Thyroid gland (tissue), 4 donors: ENCODE measurements around the gene TBCD. TPM values are rescaled to one million over a fixed set of nuclear protein-coding genes. Genes with fewer than 3 reads are reported as not detected.
"Not testable (repeated sequence)": the region's sequence is repeated elsewhere in the genome, so short reads cannot be mapped to it uniquely, and the experiment has no call there.

Experiments
- DNase-seq, 2 donors: peaks; one replicate each; pipeline ENCODE4 v3.0.0-alpha.2; 2019
- H3K27ac ChIP-seq, 3 donors: fragments of 200-600 bp; sonication (generic); 1 replicate in 2 of 3; 2 replicates in 1 of 3; pipeline ENCODE4 v1.5.1; 2016 to 2019; ENCODE audit warnings: mild to moderate bottlenecking in 1 of 3, moderate library complexity in 1 of 3
- H3K27me3 ChIP-seq: fragments of 200-600 bp; sonication (generic); one replicate; pipeline ENCODE4 v1.5.1; 2019
- H3K36me3 ChIP-seq, 2 donors: fragments of 200-600 bp; sonication (generic); one replicate each; pipeline ENCODE4 v1.5.1; 2016 to 2019
- H3K4me1 ChIP-seq, 2 donors: fragments of 200-600 bp; sonication (generic); one replicate each; pipeline ENCODE4 v1.5.1; 2017 to 2019
- H3K4me3 ChIP-seq, 3 donors: fragments of 200-600 bp; sonication (generic); replicated peaks in 1 of 3; 1 replicate in 2 of 3; 2 replicates in 1 of 3; pipeline ENCODE4 v1.5.1; 2016; ENCODE audit warnings: mild to moderate bottlenecking in 1 of 3
- H3K9me3 ChIP-seq: fragments of 200-600 bp; sonication (generic); one replicate; pipeline ENCODE4 v1.5.1; 2017
- CTCF ChIP-seq, 6 experiments: fragments of 200-600 bp in 3 of 6; fragments of 450-650 bp in 3 of 6; sonication (generic) in 3 of 6; IDR thresholded peaks; one replicate each; pipeline ENCODE4 v1.5.1; 2016 to 2019; ENCODE audit warnings: antibody characterized with exemption in 6 of 6, mild to moderate bottlenecking in 2 of 6, inconsistent platforms in 1 of 6, moderate library complexity in 1 of 6
- POLR2A ChIP-seq, 2 donors: fragments of 450-650 bp; IDR thresholded peaks; one replicate each; pipeline ENCODE4 v1.6.1; 2017; ENCODE audit warnings: antibody characterized with exemption in 2 of 2, mild to moderate bottlenecking in 2 of 2, moderate library complexity in 1 of 2
- whole genome bisulfite sequencing, 2 donors: methylation state at CpG; one replicate each; pipeline ENCODE4 v1.1.5; 2017; 5-methylcytosine and 5-hydroxymethylcytosine counted together
- intact Hi-C: fragments of 100-400 bp; cut with DNase I; formaldehyde crosslinking; loops from one replicate; pipeline ENCODE4 v1.15.1; 2023
- total RNA-seq, 4 donors: library from RNA; depleted of rRNA; stranded (reverse); fragments of >200 nt; gene quantifications; one replicate each; pipeline ENCODE4 v1.2.3, GENCODE V29; 2016

TBCD gene
- total RNA-seq, 4 donors from 2014 or later, result 72.6 to 85.9 (median 79.6) TPM

- intact Hi-C loops, result loop anchor here (5.0 kb wide), 1 partner anchor 135 kb away; no protein-coding TSS in a partner anchor
- H3K4me3 ChIP-seq, result no peak overlapping the region
- DNase-seq, result peak; percentile 86 to 89
- no peak for TF ChIP-seq POLR2A (IDR thresholded peaks at IDR 0.05)
- TF ChIP-seq CTCF (IDR thresholded peaks at IDR 0.05), result peak; percentile 95 to 99 (median 98)
- peak overlapping the region in 2 of 3 donors; percentile 43 to 56 for H3K27ac ChIP-seq
- H3K27me3 ChIP-seq, result no peaks in the 10 kb centered on the region
- WGBS, 2 donors, result 16 to 23% methylated on average over 7 to 8 of the region's 8 CpGs
- H3K9me3 ChIP-seq, result no peaks in the 10 kb centered on the region
- H3K36me3 ChIP-seq, result peaks cover 0 to 3% of the 10 kb centered on the region in 2 donors
- H3K4me1 ChIP-seq, result peaks cover 5 to 8% of the 10 kb centered on the region in 2 donors
Observed at GRCh38 chr17:82781894-82782274, 30.0 kb downstream of the TBCD start.

- no peaks in the 10 kb centered on the region for H3K27me3 ChIP-seq
- H3K4me3 ChIP-seq, result no peak overlapping the region
- H3K36me3 ChIP-seq, result peaks cover 0 to 3% of the 10 kb centered on the region in 2 donors
- peak overlapping the region in 1 of 3 donors; percentile 43 for H3K27ac ChIP-seq
- 89 to 90% methylated on average over 42 of the region's 42 CpGs for WGBS, 2 donors
- peaks cover 5 to 8% of the 10 kb centered on the region in 2 donors for H3K4me1 ChIP-seq
- H3K9me3 ChIP-seq, result no peaks in the 10 kb centered on the region
- DNase-seq, result no peak
- TF ChIP-seq POLR2A (IDR thresholded peaks at IDR 0.05), result no peak
- no peak for TF ChIP-seq CTCF (IDR thresholded peaks at IDR 0.05)
- intact Hi-C loops, result loop anchor here (5.0 kb wide), 1 partner anchor 135 kb away; no protein-coding TSS in a partner anchor
Observed at GRCh38 chr17:82782657-82783207, 30.9 kb downstream of the TBCD start.

GRCh38 chr17:82783498-82783897, 31.6 kb downstream of the TBCD start:
- no peak for DNase-seq
- H3K4me1 ChIP-seq, result peaks cover 5 to 8% of the 10 kb centered on the region in 2 donors
- H3K9me3 ChIP-seq, result no peaks in the 10 kb centered on the region
- intact Hi-C loops, result loop anchor here (5.0 kb wide), 1 partner anchor 134 kb away; no protein-coding TSS in a partner anchor
- no peak overlapping the region for H3K4me3 ChIP-seq
- TF ChIP-seq POLR2A (IDR thresholded peaks at IDR 0.05), result no peak
- no peak for TF ChIP-seq CTCF (IDR thresholded peaks at IDR 0.05)
- 95 to 97% methylated on average over 18 of the region's 18 CpGs for WGBS, 2 donors
- H3K27ac ChIP-seq, result no peak overlapping the region
- peaks cover 0 to 3% of the 10 kb centered on the region in 2 donors for H3K36me3 ChIP-seq
- no peaks in the 10 kb centered on the region for H3K27me3 ChIP-seq

- H3K4me3 ChIP-seq, H3K27ac ChIP-seq, intact Hi-C loops, H3K9me3 ChIP-seq, H3K36me3 ChIP-seq, H3K4me1 ChIP-seq, H3K27me3 ChIP-seq, DNase-seq: not testable (repeated sequence)
- WGBS, 2 donors, result no CpG with 5 or more reads among the region's 16 CpGs
Observed at GRCh38 chr17:82785581-82785980, 33.7 kb downstream of the TBCD start.

- WGBS, 2 donors, result 87 to 99% methylated on average over 6 to 10 of the region's 10 CpGs
- no peak overlapping the region for H3K27ac ChIP-seq
Observed at GRCh38 chr17:82786427-82786826, 34.6 kb downstream of the TBCD start.

More at GRCh38 chr17:82786427-82786826, 34.6 kb downstream of the TBCD start:
- peaks cover 5 to 8% of the 10 kb centered on the region in 2 donors for H3K4me1 ChIP-seq
- no peaks in the 10 kb centered on the region for H3K9me3 ChIP-seq
- peaks cover 0 to 3% of the 10 kb centered on the region in 2 donors for H3K36me3 ChIP-seq
- DNase-seq, result no peak
- no peak for TF ChIP-seq POLR2A (IDR thresholded peaks at IDR 0.05)
- TF ChIP-seq CTCF (IDR thresholded peaks at IDR 0.05), result no peak
- H3K27me3 ChIP-seq, result no peaks in the 10 kb centered on the region
- H3K4me3 ChIP-seq, result no peak overlapping the region
- intact Hi-C loops, result no loop called here
